ENCODE results near the gene PHOX2A.

- no peak for TF ChIP-seq CTCF (IDR thresholded peaks at IDR 0.05; ENCODE audit: low read depth, low read length)
- no peak for TF ChIP-seq EZH2phosphoT487 (IDR thresholded peaks at IDR 0.05; ENCODE audit: low read depth)
Measured at GRCh38 chr11:72283947-72284346, 40.0 kb upstream of the PHOX2A start.

Data from OCI-LY3 (cell line).